ENCODE results near the gene MAGI2. TPM values are rescaled to one million over a fixed set of nuclear protein-coding genes. Genes with fewer than 3 reads are reported as not detected.

Gene MAGI2
- total RNA-seq, 1 experiment from 2014 or later, result 0.25 TPM

GRCh38 chr7:79096361-79096805 lies 357.1 kb downstream of the MAGI2 start:
- H3K4me1 ChIP-seq, result no peaks in the 10 kb centered on the region
- no peaks in the 10 kb centered on the region for H3K27me3 ChIP-seq (replicated peaks; ENCODE audit: control insufficient read depth, insufficient read depth, low read length)
- DNase-seq, result no peak
- TF ChIP-seq CTCF (IDR thresholded peaks at IDR 0.05; ENCODE audit: insufficient read depth in 1 of 2, low read depth in 1 of 2, low read length in 1 of 2, severe bottlenecking in 1 of 2, unreplicated experiment in 1 of 2), result no peak
- ChIA-PET POLR2A (no interaction called here), CTCF (no interaction called here)
- no peak overlapping the region for H3K4me3 ChIP-seq (ENCODE audit: low read depth, low read length)
- Mint-ChIP-seq H3K27me3 (ENCODE audit: insufficient read depth, unreplicated experiment) (no peaks in the 10 kb centered on the region), H3K36me3 (ENCODE audit: insufficient read depth, unreplicated experiment) (no peaks in the 10 kb centered on the region), H3K9me3 (ENCODE audit: unreplicated experiment) (no peaks in the 10 kb centered on the region), H3K27ac (ENCODE audit: unreplicated experiment) (no peak overlapping the region), H3K4me1 (ENCODE audit: low read depth, unreplicated experiment) (no peaks in the 10 kb centered on the region), H3K4me3 (ENCODE audit: unreplicated experiment) (no peak overlapping the region)
- no peaks in the 10 kb centered on the region for H3K36me3 ChIP-seq (ENCODE audit: control insufficient read depth, insufficient read depth, low read length)
- intact Hi-C loops (cut with micrococcal nuclease; ENCODE audit: unreplicated experiment), result no loop called here
- BruUV-seq (replicated peaks), result no TSS peak
- H3K9me3 ChIP-seq, result no peaks in the 10 kb centered on the region

DNA sequence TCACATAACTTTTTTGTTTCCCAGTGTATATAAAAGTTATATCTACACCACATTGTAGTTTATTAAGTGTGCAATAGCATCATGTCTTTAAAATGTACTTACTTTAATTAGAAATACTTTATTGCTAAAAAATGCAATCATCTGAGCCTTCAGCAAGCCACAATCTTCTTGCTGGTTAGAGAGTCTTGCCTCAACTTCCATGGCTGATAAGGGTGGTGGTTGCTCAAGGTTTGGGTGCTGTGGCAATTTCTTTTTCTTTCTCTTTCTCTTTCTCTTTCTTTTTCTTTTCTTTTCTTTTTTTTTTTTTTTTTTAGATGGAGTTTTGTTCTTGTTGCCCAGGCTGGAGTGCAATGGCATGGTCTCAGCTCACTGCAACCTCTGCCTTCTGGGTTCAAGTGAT lies 360.0 kb downstream of the MAGI2 start:
- Histone ChIP-seq H3K36me3 (ENCODE audit: control insufficient read depth, insufficient read depth, low read length) (no peaks in the 10 kb centered on the region), H3K27me3 (replicated peaks; ENCODE audit: control insufficient read depth, insufficient read depth, low read length) (no peaks in the 10 kb centered on the region), H3K4me1 (no peaks in the 10 kb centered on the region), H3K9me3 (no peaks in the 10 kb centered on the region), H3K4me3 (ENCODE audit: low read depth, low read length) (no peak overlapping the region)
- no TSS peak for BruUV-seq (replicated peaks)
- H3K27ac Mint-ChIP-seq (ENCODE audit: unreplicated experiment), result no peak overlapping the region
- CTCF ChIA-PET, result no interaction called here
- DNase-seq, result no peak
- H3K9me3 Mint-ChIP-seq (ENCODE audit: unreplicated experiment), result peaks cover 8% of the 10 kb centered on the region
- H3K36me3 Mint-ChIP-seq (ENCODE audit: insufficient read depth, unreplicated experiment), result no peaks in the 10 kb centered on the region
- no peaks in the 10 kb centered on the region for H3K27me3 Mint-ChIP-seq (ENCODE audit: insufficient read depth, unreplicated experiment)
- intact Hi-C loops (cut with micrococcal nuclease; ENCODE audit: unreplicated experiment), result no loop called here
- POLR2A ChIA-PET, result no interaction called here
- TF ChIP-seq CTCF (IDR thresholded peaks at IDR 0.05; ENCODE audit: insufficient read depth in 1 of 2, low read depth in 1 of 2, low read length in 1 of 2, severe bottlenecking in 1 of 2, unreplicated experiment in 1 of 2), result no peak
- no peaks in the 10 kb centered on the region for H3K4me1 Mint-ChIP-seq (ENCODE audit: low read depth, unreplicated experiment)
- H3K4me3 Mint-ChIP-seq (ENCODE audit: unreplicated experiment), result no peak overlapping the region

DNA sequence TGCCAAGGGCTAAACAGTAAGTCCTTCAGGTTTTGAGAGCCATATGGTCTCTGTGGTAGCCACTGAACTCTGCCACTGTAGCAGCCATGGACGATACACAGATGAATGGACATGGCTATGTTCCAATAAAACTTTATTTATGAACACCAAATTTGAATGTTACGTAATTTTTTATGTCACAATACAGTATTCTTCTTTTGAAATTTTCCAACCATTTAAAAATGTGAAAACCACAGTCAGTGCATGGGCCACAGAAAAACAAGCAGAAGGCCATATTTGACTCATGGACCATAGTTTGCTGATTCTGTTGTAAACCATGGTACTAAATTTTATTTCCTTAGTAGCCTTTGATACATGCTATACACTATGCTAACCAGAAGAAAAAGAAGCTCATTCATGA lies 361.8 kb downstream of the MAGI2 start:
- CTCF ChIA-PET, result no interaction called here
- DNase-seq, result no peak
- intact Hi-C loops (cut with micrococcal nuclease; ENCODE audit: unreplicated experiment), result no loop called here
- peaks cover 14% of the 10 kb centered on the region for H3K9me3 Mint-ChIP-seq (ENCODE audit: unreplicated experiment)
- H3K27me3 Mint-ChIP-seq (ENCODE audit: insufficient read depth, unreplicated experiment), result no peaks in the 10 kb centered on the region
- no peaks in the 10 kb centered on the region for H3K27me3 ChIP-seq (replicated peaks; ENCODE audit: control insufficient read depth, insufficient read depth, low read length)
- no peaks in the 10 kb centered on the region for H3K4me1 Mint-ChIP-seq (ENCODE audit: low read depth, unreplicated experiment)
- BruUV-seq (replicated peaks), result no TSS peak
- no peaks in the 10 kb centered on the region for H3K36me3 ChIP-seq (ENCODE audit: control insufficient read depth, insufficient read depth, low read length)
- H3K4me1 ChIP-seq, result no peaks in the 10 kb centered on the region
- H3K9me3 ChIP-seq, result no peaks in the 10 kb centered on the region; the same call in 1 of the 2 replicates
- H3K4me3 Mint-ChIP-seq (ENCODE audit: unreplicated experiment), result no peak overlapping the region
- no peaks in the 10 kb centered on the region for H3K36me3 Mint-ChIP-seq (ENCODE audit: insufficient read depth, unreplicated experiment)
- POLR2A ChIA-PET, result no interaction called here
- no peak overlapping the region for H3K4me3 ChIP-seq (ENCODE audit: low read depth, low read length)
- H3K27ac Mint-ChIP-seq (ENCODE audit: unreplicated experiment), result no peak overlapping the region
- no peak for TF ChIP-seq CTCF (IDR thresholded peaks at IDR 0.05; ENCODE audit: insufficient read depth in 1 of 2, low read depth in 1 of 2, low read length in 1 of 2, severe bottlenecking in 1 of 2, unreplicated experiment in 1 of 2)
